MG63 (cell line): ENCODE data around the gene LSM10. TPM values are rescaled to one million over a fixed set of nuclear protein-coding genes. Genes with fewer than 3 reads are reported as not detected.

Experiments used
- DNase-seq: peaks from one replicate; pipeline ENCODE4 v3.0.0-alpha.2; 2020
- H3K27me3 ChIP-seq: fragments of 250-450 bp; sonication (Bioruptor Pico); 2 replicates; pipeline ENCODE4 v1.5.1; 2020; ENCODE audit warnings: mild to moderate bottlenecking, moderate library complexity
- H3K36me3 ChIP-seq: fragments of 250-450 bp; sonication (Bioruptor Pico); 2 replicates; pipeline ENCODE4 v1.5.1; 2020; ENCODE audit warnings: mild to moderate bottlenecking, moderate library complexity
- H3K4me3 ChIP-seq: fragments of 250-450 bp; sonication (Bioruptor Pico); 2 replicates; pipeline ENCODE4 v1.5.1; 2020; ENCODE audit warnings: mild to moderate bottlenecking, moderate library complexity
- H3K9me3 ChIP-seq: fragments of 250-450 bp; sonication (Bioruptor Pico); 2 replicates; pipeline ENCODE4 v1.5.1; 2020; ENCODE audit warnings: mild to moderate bottlenecking, moderate library complexity
- total RNA-seq: library from RNA; depleted of rRNA; stranded (reverse); fragments of >200 nt; shearing (Covaris generic); gene quantifications from 2 replicates; pipeline ENCODE4 v1.2.3, GENCODE V29; 2014; ENCODE audit warnings: low replicate concordance

The LSM10 gene
- total RNA-seq, 1 experiment from 2014 or later, result 32.0 TPM

DNA sequence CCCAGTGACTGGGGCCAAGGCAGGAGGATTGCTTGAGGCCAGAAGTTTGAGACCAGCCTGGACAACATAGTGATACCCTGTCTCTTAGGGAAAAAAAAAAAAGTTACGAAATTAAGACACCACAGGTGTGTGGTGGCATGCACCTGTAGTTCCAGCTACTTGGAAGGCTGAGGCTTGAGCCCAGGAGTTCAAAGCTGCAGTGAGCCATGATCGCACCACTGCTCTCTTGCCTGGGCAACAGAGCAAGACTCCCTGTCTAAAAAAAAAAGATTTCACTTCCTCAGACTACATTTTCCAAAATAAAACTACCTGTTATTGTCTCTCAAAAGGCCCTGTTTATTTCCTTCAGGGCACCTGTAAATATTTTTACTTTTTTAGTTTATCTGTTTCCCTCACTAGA, 7.3 kb downstream of the LSM10 start:
- no peak overlapping the region for H3K4me3 ChIP-seq

DNA sequence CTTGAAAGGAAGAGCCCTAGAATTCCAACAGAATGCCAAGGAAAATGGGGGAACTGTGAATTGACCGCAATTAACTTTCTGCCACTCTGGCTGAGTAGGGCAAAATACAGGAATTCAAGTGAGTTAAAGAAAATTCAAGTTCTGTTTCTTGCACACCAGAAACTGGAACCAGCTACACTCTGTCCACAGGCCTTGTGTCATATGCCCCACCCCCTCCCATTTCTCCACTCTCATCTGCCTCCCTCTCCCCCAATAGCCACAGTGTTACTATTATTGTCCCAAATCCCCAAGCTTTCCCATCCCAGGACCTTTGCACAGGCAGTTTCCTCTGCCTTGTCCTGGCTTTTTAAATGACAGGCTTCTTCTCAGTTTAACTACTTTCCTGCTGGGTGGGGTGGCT, 7.7 kb downstream of the LSM10 start:
- Histone ChIP-seq H3K4me3 (no peak overlapping the region), H3K9me3 (no peaks in the 10 kb centered on the region), H3K36me3 (peaks cover 35% of the 10 kb centered on the region), H3K27me3 (no peaks in the 10 kb centered on the region)
- no peak for DNase-seq

More for the DNA sequence above, 7.3 kb downstream of the LSM10 start:
- no peaks in the 10 kb centered on the region for H3K27me3 ChIP-seq
- no peak for DNase-seq
- H3K36me3 ChIP-seq, result peaks cover 38% of the 10 kb centered on the region
- no peaks in the 10 kb centered on the region for H3K9me3 ChIP-seq

DNA sequence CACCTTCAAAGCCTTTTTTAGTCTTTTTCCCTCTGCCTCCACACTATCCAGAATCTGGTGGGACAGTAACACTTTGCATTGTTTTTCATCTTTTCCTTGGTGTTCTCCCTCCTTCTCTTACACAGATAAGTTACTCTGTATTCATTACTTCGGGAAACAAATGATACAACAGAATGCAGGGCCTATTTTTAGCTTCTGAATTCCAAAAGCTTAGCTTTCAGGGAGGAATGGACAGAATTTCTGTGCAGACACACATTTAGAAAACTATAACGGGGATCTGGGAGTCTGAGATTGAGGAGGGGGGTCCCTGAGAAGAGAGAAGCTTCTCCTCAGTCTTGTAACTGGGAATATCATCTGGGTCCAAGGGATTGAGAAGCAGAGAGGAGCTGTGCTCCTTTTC, 8.4 kb downstream of the LSM10 start:
- no peak overlapping the region for H3K4me3 ChIP-seq
- H3K36me3 ChIP-seq, result peaks cover 38% of the 10 kb centered on the region
- no peaks in the 10 kb centered on the region for H3K27me3 ChIP-seq
- H3K9me3 ChIP-seq, result no peaks in the 10 kb centered on the region
- DNase-seq, result no peak

DNA sequence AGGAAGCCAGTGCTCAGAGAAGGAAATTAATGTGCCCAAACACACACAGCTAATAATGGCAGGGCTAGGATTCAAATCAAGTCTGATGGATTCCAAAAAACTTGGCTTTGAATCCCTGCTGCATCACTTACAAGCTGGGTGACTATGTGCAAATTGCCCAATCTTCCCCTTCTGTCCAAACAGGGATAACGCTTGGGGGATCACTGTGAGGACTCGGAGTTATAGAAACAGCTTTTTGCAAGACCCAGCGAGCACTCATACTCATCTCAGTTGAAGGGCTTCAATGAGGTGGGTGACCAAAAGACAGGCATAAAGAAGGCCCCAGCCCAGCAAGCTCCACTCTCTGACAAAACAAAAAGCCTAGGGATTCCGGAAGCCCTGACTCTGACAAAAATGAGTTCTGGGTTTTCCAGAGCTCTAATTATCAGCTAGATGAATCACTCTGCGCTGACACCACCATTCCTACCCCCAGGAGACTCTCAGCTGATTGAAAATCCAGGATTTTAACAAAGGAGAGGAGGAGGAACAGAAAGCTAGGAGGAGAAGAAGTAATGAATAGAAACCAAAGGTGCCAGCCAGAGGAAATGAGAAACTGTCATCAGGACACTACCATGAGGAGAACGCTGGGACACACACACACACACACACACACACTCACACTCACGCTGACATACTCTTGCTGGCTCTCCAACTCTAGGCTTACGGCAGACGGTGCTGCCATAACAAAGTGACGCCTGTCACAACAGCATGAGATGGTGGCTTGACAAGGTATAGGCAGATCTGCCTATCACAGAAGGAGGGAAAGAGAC, 10.4 kb downstream of the LSM10 start:
- DNase-seq, result peak; percentile 38
- Histone ChIP-seq H3K4me3 (peak overlapping the region; percentile 54; the same call in 1 of the 2 replicates), H3K36me3 (peaks cover 28% of the 10 kb centered on the region), H3K27me3 (no peaks in the 10 kb centered on the region), H3K9me3 (no peaks in the 10 kb centered on the region)

DNA sequence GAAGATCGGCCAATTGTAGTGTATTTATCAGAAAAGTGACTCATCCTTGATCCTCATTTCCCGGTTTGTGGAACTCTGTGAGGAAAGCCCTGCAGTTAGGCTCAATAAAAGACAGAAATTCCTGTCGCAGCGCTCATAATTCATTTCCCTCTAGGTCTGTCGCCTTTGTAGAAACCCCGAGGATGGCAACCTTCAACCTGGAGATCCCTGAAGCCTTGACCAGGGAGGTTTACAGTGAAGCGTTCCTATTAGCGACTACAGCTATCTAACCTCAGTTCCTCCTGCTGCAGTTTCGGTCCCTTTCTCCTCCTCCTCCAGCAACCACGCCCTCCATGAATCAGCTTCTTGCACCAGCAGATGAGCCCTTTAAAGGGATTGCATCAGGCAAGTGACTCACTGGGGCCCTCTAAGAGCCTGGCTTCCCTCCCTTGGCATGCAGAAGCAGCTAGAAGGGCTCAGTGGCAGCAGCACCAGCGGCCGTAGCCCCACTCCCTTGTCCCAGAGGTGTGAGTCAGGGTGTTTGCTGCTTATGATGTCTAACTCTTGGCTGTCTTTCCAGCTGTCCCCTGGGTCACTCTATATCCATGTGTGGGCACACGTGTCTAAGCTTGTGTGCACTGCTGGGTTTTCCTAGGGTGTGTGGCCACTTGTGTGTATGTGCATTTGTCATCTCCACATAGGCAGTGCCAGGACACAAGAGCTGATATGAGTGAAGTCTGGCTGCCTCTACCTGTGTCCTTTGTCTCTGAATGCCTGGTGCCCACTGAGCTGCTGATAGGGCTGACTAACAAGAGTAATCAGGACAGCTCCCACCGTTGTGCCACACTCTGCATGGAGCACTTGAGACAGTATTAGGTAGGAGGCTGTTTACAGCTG, 11.2 kb downstream of the LSM10 start:
- H3K27me3 ChIP-seq, result no peaks in the 10 kb centered on the region
- peak; percentile 99 for DNase-seq
- peaks cover 26% of the 10 kb centered on the region for H3K36me3 ChIP-seq
- no peaks in the 10 kb centered on the region for H3K9me3 ChIP-seq
- H3K4me3 ChIP-seq, result peak overlapping the region; percentile 54

DNA sequence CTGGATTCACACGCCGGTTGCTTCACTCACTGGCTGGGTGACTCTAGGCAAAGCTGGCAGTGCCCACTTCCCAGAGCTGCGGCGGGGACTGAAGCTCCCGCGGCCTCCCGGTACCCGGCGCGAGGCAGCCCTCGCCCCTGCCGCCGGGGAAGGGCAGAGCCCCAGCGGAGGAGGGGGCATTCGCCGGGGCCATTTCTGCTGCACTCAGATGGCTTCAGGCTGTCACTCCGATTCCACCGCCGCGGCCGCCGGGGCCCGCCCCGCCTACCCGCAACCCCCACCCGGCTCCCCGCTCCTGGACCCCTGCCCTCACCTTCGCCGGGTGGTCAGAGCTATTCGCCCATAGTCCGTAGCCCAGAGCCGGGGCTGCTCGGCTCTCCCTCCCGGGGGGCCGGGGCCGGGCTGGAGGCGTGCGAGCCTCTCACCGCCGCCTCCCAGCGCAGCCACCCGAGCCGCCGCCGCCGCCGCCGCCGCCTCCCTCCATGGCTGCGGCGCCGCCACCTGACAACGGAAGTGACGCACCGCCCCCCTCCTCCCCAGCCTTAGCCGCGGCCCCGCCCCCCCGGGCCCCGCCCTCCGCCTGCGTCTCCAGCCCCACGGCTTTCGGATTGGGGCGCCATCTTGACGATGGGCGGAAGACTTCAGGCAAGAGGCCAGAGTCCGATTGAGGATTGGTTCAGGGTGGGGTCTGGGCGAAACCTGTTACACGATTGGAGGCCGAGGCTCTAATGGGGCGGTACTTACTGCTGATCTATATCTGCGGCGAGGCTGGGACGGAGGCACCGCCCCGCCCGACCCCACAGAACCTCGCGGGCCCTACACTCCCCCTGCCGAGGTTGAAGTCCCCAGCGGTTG, 12.1 kb downstream of the LSM10 start, which contains the start of gene STK40:
TSS of gene STK40 (minus strand) at position 515 of the 855 bp plus-strand sequence. CDS start 24,592 bp downstream, outside the sequence.
- peaks cover 17% of the 10 kb centered on the region for H3K36me3 ChIP-seq
- peak; percentile 98 for DNase-seq
- peak within 1 kb of the TSS; percentile 86 for H3K4me3 ChIP-seq
- no peaks in the 10 kb centered on the region for H3K27me3 ChIP-seq
- no peaks in the 10 kb centered on the region for H3K9me3 ChIP-seq

DNA sequence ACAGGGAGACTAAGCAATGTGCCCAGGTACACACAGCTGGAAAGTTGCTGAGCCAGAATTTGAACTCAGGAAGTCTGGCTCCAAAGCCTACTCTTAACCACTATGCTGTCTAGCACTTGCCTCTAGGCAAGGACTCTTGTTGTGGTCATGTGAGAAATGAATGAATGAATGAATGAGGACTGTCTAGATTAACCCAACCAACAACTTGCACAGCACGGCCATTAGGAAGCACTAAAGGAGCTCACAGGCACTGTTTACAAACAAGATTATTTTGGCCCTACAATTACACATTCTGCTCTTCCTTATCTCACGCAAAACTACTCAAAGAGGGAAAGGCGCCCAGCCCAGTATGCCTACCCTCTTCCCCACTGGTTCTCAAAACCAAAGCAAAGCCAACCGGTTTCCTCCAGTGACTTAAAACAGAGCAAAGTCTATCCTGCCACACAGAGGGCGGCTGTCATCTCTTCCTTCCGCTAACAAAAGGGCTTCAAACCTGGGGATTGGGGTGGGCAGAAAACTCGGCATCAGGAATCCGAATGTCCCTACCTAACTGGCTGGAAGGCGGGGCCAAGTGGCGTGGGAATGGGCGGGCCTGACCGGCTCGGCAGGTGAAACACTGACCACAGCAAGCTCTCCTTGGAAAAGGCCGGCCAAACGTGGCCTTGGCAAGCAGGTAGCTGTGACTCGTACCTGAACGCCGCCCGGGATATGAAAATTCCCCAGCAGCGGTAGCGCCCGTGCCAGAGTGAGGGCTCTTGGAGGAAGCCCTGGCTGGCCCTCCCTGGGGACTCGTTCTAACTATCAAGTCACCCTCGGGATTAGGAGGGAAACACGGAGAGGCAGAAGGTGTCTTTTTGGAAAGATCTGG, 12.9 kb downstream of the LSM10 start:
- DNase-seq, result peak; percentile 24
- H3K9me3 ChIP-seq, result no peaks in the 10 kb centered on the region
- H3K4me3 ChIP-seq, result peak overlapping the region; percentile 86
- peaks cover 13% of the 10 kb centered on the region for H3K36me3 ChIP-seq
- no peaks in the 10 kb centered on the region for H3K27me3 ChIP-seq

DNA sequence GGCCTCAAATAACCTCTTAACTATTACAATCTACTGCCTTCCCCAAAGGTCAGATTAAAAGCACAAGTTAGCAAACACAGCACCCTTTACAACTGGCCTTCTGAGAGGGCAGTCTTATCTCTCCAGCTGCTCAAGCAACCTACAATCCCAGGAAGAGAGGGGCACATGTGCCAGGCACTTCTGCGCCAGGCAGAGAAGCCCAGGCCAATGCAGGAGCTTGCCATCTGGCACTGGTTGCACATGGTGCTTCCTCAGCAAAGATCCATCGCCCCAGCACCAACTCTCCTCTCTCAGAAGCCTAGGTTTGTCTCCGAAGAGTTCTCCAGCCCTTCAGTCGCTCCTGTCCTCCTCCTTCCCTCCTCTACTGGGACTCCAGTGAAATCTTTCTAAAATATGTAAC, 14.5 kb downstream of the LSM10 start:
- no peak overlapping the region for H3K4me3 ChIP-seq
- no peaks in the 10 kb centered on the region for H3K27me3 ChIP-seq
- no peak for DNase-seq
- peaks cover 15% of the 10 kb centered on the region for H3K36me3 ChIP-seq
- H3K9me3 ChIP-seq, result no peaks in the 10 kb centered on the region

DNA sequence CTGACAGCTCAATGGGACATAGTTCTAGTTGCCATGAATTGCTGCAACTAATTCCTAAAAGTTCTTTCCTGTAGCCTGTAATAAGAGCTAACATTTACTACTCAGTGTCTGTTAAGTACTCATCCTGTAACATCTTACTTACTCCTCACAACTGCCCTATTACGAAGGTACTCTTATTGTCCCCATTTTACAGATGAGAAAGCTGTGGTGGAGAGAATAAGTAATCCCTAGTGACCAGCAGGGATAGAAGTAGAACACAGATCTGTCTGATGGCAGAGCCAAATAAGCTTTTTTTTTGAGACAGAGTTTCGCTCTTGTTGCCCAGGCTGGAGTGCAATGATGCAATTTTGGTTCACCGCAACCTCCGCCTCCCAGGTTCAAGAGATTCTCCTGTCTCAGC, 15.0 kb downstream of the LSM10 start:
- peaks cover 15% of the 10 kb centered on the region for H3K36me3 ChIP-seq
- H3K27me3 ChIP-seq, result no peaks in the 10 kb centered on the region
- DNase-seq, result no peak
- H3K4me3 ChIP-seq, result no peak overlapping the region
- no peaks in the 10 kb centered on the region for H3K9me3 ChIP-seq

DNA sequence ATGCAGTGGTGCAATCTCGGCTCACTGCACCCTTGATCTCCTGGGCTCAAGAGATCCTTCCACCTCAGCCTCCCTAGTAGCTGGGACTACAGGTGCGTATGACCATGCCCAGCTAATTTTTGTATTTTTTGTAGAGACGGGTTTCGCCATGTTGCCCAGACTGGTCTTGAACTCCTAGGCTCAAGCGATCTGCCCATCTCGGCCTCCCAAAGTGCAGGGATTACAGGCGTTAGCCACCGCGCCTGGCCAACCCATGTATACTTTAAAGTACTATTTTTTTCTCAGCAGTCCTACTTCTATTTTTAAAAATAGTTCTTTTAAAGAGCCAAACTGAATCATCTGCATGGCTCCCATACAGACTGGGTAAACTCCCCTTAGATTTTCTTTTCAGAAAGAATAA, 15.5 kb downstream of the LSM10 start:
- H3K36me3 ChIP-seq, result peaks cover 15% of the 10 kb centered on the region
- DNase-seq, result no peak
- H3K4me3 ChIP-seq, result no peak overlapping the region
- H3K27me3 ChIP-seq, result no peaks in the 10 kb centered on the region
- no peaks in the 10 kb centered on the region for H3K9me3 ChIP-seq

DNA sequence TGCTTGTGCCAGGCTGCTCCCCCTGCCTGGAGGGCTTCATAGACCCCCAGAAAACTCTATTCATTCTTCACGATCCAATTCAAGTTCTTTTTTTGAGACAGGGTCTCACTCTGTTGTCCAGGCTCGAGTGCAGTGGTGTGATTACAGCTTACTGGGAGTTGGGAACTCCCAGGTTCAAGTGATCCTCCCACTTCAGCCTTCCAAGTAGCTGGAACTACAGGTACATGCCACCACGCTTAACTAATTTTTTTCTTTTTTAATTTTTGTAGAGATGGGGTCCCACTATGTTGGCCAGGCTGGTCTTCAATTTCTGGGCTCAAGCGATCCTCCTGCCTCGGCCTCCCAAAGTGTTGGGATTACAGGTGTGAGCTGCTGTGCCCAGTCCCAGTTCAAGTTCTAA, 16.3 kb downstream of the LSM10 start:
- H3K27me3 ChIP-seq, result no peaks in the 10 kb centered on the region

DNA sequence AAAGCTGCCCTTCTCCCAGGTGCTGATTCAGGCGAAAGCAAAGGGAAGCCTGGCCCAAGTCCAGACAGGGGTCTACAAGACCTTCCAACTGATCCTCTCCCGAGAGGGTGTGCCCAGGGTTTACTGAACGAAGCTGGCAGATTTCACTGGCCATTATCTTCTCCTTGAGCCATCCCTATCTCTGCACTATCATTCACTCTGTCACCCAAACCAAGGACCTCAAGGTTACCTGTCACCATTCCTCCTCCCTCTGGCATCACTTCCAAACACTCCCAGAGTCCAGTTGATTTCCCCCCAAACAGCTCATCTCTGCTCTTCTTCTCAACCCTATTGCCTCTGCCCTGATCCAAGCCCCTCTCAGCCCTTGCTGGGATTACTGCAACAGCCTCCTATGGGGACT, 16.9 kb downstream of the LSM10 start:
- no peaks in the 10 kb centered on the region for H3K9me3 ChIP-seq
- H3K27me3 ChIP-seq, result no peaks in the 10 kb centered on the region
- DNase-seq, result no peak
- H3K4me3 ChIP-seq, result no peak overlapping the region
- peaks cover 15% of the 10 kb centered on the region for H3K36me3 ChIP-seq

More for the DNA sequence above, 16.3 kb downstream of the LSM10 start:
- no peak for DNase-seq
- H3K36me3 ChIP-seq, result peaks cover 15% of the 10 kb centered on the region
- H3K9me3 ChIP-seq, result no peaks in the 10 kb centered on the region
- H3K4me3 ChIP-seq, result no peak overlapping the region

DNA sequence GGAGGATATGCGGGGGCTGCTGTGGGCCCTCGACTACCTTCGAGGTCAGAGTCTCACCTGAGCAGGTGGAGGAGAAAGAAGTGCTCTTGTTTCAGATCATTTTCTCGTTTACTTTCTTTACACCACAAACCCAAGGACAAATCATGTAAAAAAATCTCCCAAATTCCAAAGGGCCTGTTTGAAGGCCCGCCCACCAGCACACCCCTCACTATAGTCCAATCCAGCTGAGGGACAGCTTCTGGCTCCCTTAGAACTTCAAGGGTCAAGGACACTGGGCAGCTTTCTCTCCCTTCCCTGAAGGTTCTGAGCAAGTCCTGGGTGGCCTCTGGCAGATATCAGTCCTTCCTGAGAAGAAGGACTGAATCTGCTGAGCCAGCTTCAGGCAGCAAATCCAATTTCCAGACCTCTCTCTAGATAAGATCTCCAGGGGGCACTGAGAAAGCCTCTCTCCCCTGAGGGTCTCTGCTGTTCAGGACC, 17.5 kb downstream of the LSM10 start:
- no peaks in the 10 kb centered on the region for H3K27me3 ChIP-seq
- no peak for DNase-seq
- no peak overlapping the region for H3K4me3 ChIP-seq
- H3K9me3 ChIP-seq, result no peaks in the 10 kb centered on the region
- H3K36me3 ChIP-seq, result peaks cover 15% of the 10 kb centered on the region

DNA sequence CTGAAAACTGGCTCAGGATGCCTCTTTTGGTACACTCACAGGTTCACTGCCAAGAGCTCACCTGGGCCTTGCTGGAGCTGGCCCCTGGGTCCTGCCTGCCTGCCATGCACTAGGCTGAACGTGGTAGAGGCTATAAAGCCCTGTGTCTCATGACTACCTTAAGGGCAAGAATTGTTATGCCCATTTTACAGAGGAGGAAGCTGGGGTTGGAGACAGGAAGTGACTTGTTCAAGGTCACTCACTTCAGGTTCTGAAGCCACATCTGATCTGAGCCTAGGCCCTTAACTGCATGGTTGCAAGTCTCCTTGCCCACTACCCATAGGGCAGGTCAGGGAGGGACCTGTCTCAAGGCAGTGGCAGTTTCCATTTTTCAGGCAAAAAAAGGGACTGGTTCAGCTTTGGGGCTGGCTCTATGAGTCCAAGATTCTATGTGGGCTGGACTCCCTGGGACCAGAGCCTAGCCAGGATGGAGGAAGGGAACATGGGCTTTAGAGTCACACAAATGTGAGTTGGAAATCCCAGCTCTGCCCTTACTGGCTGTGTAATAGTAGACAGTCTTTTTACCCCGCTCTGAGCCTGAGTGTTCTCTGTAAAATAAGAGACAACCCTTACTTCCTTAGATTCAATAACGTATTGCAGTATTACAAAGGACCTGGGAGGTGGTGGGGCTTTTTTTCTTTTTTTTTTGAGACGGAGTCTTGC, 19.8 kb downstream of the LSM10 start:
- Histone ChIP-seq H3K27me3 (no peaks in the 10 kb centered on the region), H3K9me3 (no peaks in the 10 kb centered on the region), H3K4me3 (no peak overlapping the region), H3K36me3 (peaks cover 13% of the 10 kb centered on the region)
- no peak for DNase-seq

DNA sequence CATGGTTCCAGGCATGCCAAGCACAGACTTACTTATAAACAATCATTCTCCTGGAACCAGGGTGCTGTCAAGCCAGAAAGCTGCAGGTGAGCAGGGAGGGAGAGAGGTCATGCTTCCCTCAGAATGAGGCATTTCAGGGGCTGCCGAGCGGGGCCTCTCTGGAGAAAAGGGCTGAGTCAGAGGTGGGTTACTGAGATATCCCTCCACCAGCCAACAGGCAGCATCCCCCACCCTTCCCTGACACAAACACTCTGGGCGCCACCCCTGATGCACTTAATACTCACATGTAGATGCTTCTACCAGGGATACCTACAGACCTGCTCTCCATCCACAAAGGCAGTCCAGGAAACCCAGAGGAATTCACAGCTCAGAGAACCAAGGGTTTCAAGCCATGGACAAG, 25.1 kb downstream of the LSM10 start:
- Histone ChIP-seq H3K9me3 (no peaks in the 10 kb centered on the region), H3K27me3 (no peaks in the 10 kb centered on the region), H3K36me3 (peaks cover 27% of the 10 kb centered on the region), H3K4me3 (no peak overlapping the region)
- no peak for DNase-seq
